GM20000 (cell line): ENCODE results near the gene ADAMTS3.
"Not testable (repeated sequence)": the region's sequence is repeated elsewhere in the genome, so short reads cannot be mapped to it uniquely, and the experiment has no call there.

Experiments
- DNase-seq: peaks from one replicate; pipeline ENCODE4 v3.0.0; 2012; ENCODE audit warnings: low spot score
- CTCF ChIP-seq: IDR thresholded peaks from 2 replicates; pipeline ENCODE4 v1.5.1; 2012; ENCODE audit warnings: mild to moderate bottlenecking, control low read depth; ENCODE audit errors: extremely low read depth, missing control alignments

ADAMTS3 gene

GRCh38 chr4:72432282-72432681 is 136.7 kb downstream of the ADAMTS3 start:
- no peak for TF ChIP-seq CTCF
- DNase-seq = no peak

- no peak for TF ChIP-seq CTCF
- DNase-seq = no peak
Measured at GRCh38 chr4:72430988-72431387, 138.0 kb downstream of the ADAMTS3 start.

- DNase-seq = no peak
- TF ChIP-seq CTCF = no peak
Measured at GRCh38 chr4:72430050-72430449, 139.0 kb downstream of the ADAMTS3 start.

GRCh38 chr4:72429397-72429889 is 139.6 kb downstream of the ADAMTS3 start:
- TF ChIP-seq CTCF = no peak

GRCh38 chr4:72427057-72427456 is 142.0 kb downstream of the ADAMTS3 start:
- TF ChIP-seq CTCF = no peak
- no peak for DNase-seq

More at GRCh38 chr4:72429397-72429889, 139.6 kb downstream of the ADAMTS3 start:
- no peak for DNase-seq

- not testable (repeated sequence) for DNase-seq
Measured at GRCh38 chr4:72425908-72426307, 143.1 kb downstream of the ADAMTS3 start.

GRCh38 chr4:72424006-72424405 is 145.0 kb downstream of the ADAMTS3 start:
- no peak for DNase-seq
- TF ChIP-seq CTCF = no peak

GRCh38 chr4:72422416-72422815 is 146.6 kb downstream of the ADAMTS3 start:
- TF ChIP-seq CTCF = no peak
- no peak for DNase-seq
